ENCODE measurements around the gene PCLO. TPM values are rescaled to one million over a fixed set of nuclear protein-coding genes. Genes with fewer than 3 reads are reported as not detected.

The PCLO gene
- not detected in 2 replicates for total RNA-seq (2014; rRNA removed; shearing (Covaris generic); ENCODE audit: low replicate concordance)

GRCh38 chr7:83162402-83163256, at the start of gene PCLO:
TSS of gene PCLO (minus strand) at chr7:83162884. CDS start at chr7:83162592, 292 bp downstream.
- no peak for DNase-seq

GRCh38 chr7:83211685-83212084, 49.0 kb upstream of the PCLO start:
- Histone ChIP-seq H3K9me2 (replicated peaks; ENCODE audit: insufficient read depth, low read length) (no peaks in the 10 kb centered on the region), H3K4me1 (ENCODE audit: low read length) (no peaks in the 10 kb centered on the region), H2AFZ (ENCODE audit: low read length) (no peak overlapping the region), H3K9me3 (ENCODE audit: low read length) (peaks cover 18% of the 10 kb centered on the region; the same call in 1 of the 2 replicates), H3K9ac (ENCODE audit: low read length) (no peak overlapping the region), H4K20me1 (ENCODE audit: insufficient read depth, low read depth, low read length) (no peaks in the 10 kb centered on the region), H3K27ac (ENCODE audit: low read length) (no peak overlapping the region), H3K27me3 (ENCODE audit: low read length) (no peaks in the 10 kb centered on the region), H3K36me3 (ENCODE audit: insufficient read depth, low read length) (no peaks in the 10 kb centered on the region), H3K79me2 (ENCODE audit: low read length) (no peaks in the 10 kb centered on the region), H3K4me2 (ENCODE audit: low read depth, low read length, poor library complexity, severe bottlenecking) (no peak overlapping the region), H3K4me3 (ENCODE audit: low read length) (no peak overlapping the region)
- no peak for DNase-seq

More at GRCh38 chr7:83162402-83163256, at the start of gene PCLO:
- Histone ChIP-seq H3K4me1 (ENCODE audit: low read length) (no peaks in the 10 kb centered on the region), H3K9me3 (ENCODE audit: low read length) (peaks cover 11% of the 10 kb centered on the region; the same call in 1 of the 2 replicates), H3K36me3 (ENCODE audit: insufficient read depth, low read length) (no peaks in the 10 kb centered on the region), H2AFZ (ENCODE audit: low read length) (no peak within 1 kb of the TSS), H3K4me3 (ENCODE audit: low read length) (no peak within 1 kb of the TSS), H3K9me2 (replicated peaks; ENCODE audit: insufficient read depth, low read length) (no peaks in the 10 kb centered on the region), H3K27ac (ENCODE audit: low read length) (no peak within 1 kb of the TSS), H4K20me1 (ENCODE audit: insufficient read depth, low read depth, low read length) (no peaks in the 10 kb centered on the region), H3K27me3 (ENCODE audit: low read length) (no peaks in the 10 kb centered on the region), H3K79me2 (ENCODE audit: low read length) (no peaks in the 10 kb centered on the region), H3K4me2 (ENCODE audit: low read depth, low read length, poor library complexity, severe bottlenecking) (no peak within 1 kb of the TSS), H3K9ac (ENCODE audit: low read length) (no peak within 1 kb of the TSS)

GRCh38 chr7:83210479-83210878, 47.8 kb upstream of the PCLO start:
- no peak for DNase-seq
- Histone ChIP-seq H4K20me1 (ENCODE audit: insufficient read depth, low read depth, low read length) (no peaks in the 10 kb centered on the region), H3K9me3 (ENCODE audit: low read length) (peaks cover 26% of the 10 kb centered on the region), H3K9me2 (replicated peaks; ENCODE audit: insufficient read depth, low read length) (no peaks in the 10 kb centered on the region), H3K36me3 (ENCODE audit: insufficient read depth, low read length) (no peaks in the 10 kb centered on the region), H3K4me2 (ENCODE audit: low read depth, low read length, poor library complexity, severe bottlenecking) (no peak overlapping the region), H3K9ac (ENCODE audit: low read length) (no peak overlapping the region), H3K4me3 (ENCODE audit: low read length) (no peak overlapping the region), H3K27ac (ENCODE audit: low read length) (no peak overlapping the region), H3K79me2 (ENCODE audit: low read length) (no peaks in the 10 kb centered on the region), H3K27me3 (ENCODE audit: low read length) (no peaks in the 10 kb centered on the region), H2AFZ (ENCODE audit: low read length) (no peak overlapping the region), H3K4me1 (ENCODE audit: low read length) (no peaks in the 10 kb centered on the region)

GRCh38 chr7:83204715-83205114, 42.0 kb upstream of the PCLO start:
- no peak overlapping the region for H3K4me2 ChIP-seq (ENCODE audit: low read depth, low read length, poor library complexity, severe bottlenecking)
- no peak overlapping the region for H3K4me3 ChIP-seq (ENCODE audit: low read length)
- no peaks in the 10 kb centered on the region for H4K20me1 ChIP-seq (ENCODE audit: insufficient read depth, low read depth, low read length)
- H3K9me2 ChIP-seq (replicated peaks; ENCODE audit: insufficient read depth, low read length): no peaks in the 10 kb centered on the region
- no peaks in the 10 kb centered on the region for H3K4me1 ChIP-seq (ENCODE audit: low read length)
- no peak overlapping the region for H2AFZ ChIP-seq (ENCODE audit: low read length)
- H3K9ac ChIP-seq (ENCODE audit: low read length): no peak overlapping the region
- no peak overlapping the region for H3K27ac ChIP-seq (ENCODE audit: low read length)
- no peaks in the 10 kb centered on the region for H3K79me2 ChIP-seq (ENCODE audit: low read length)
- H3K9me3 ChIP-seq (ENCODE audit: low read length): peaks cover 36% of the 10 kb centered on the region
- DNase-seq: no peak
- no peaks in the 10 kb centered on the region for H3K27me3 ChIP-seq (ENCODE audit: low read length)
- H3K36me3 ChIP-seq (ENCODE audit: insufficient read depth, low read length): no peaks in the 10 kb centered on the region

- H3K4me2 ChIP-seq (ENCODE audit: low read depth, low read length, poor library complexity, severe bottlenecking): no peak overlapping the region
- no peaks in the 10 kb centered on the region for H3K4me1 ChIP-seq (ENCODE audit: low read length)
- no peaks in the 10 kb centered on the region for H3K79me2 ChIP-seq (ENCODE audit: low read length)
- H3K27ac ChIP-seq (ENCODE audit: low read length): no peak overlapping the region
- H3K9me3 ChIP-seq (ENCODE audit: low read length): peaks cover 50% of the 10 kb centered on the region
- no peaks in the 10 kb centered on the region for H3K27me3 ChIP-seq (ENCODE audit: low read length)
- no peak overlapping the region for H3K9ac ChIP-seq (ENCODE audit: low read length)
- H3K9me2 ChIP-seq (replicated peaks; ENCODE audit: insufficient read depth, low read length): no peaks in the 10 kb centered on the region
- H3K36me3 ChIP-seq (ENCODE audit: insufficient read depth, low read length): no peaks in the 10 kb centered on the region
- DNase-seq: no peak
- no peaks in the 10 kb centered on the region for H4K20me1 ChIP-seq (ENCODE audit: insufficient read depth, low read depth, low read length)
- H2AFZ ChIP-seq (ENCODE audit: low read length): no peak overlapping the region
- H3K4me3 ChIP-seq (ENCODE audit: low read length): no peak overlapping the region
Observed at GRCh38 chr7:83201355-83201754, 38.7 kb upstream of the PCLO start.

GRCh38 chr7:83190659-83191389, 28.1 kb upstream of the PCLO start:
- peaks cover 26% of the 10 kb centered on the region for H3K9me3 ChIP-seq (ENCODE audit: low read length)
- H4K20me1 ChIP-seq (ENCODE audit: insufficient read depth, low read depth, low read length): no peaks in the 10 kb centered on the region
- H3K9ac ChIP-seq (ENCODE audit: low read length): no peak overlapping the region
- H3K36me3 ChIP-seq (ENCODE audit: insufficient read depth, low read length): no peaks in the 10 kb centered on the region
- no peaks in the 10 kb centered on the region for H3K27me3 ChIP-seq (ENCODE audit: low read length)
- H3K79me2 ChIP-seq (ENCODE audit: low read length): no peaks in the 10 kb centered on the region
- no peaks in the 10 kb centered on the region for H3K4me1 ChIP-seq (ENCODE audit: low read length)
- no peak for DNase-seq
- H3K27ac ChIP-seq (ENCODE audit: low read length): no peak overlapping the region
- no peak overlapping the region for H2AFZ ChIP-seq (ENCODE audit: low read length)
- no peak overlapping the region for H3K4me3 ChIP-seq (ENCODE audit: low read length)
- no peaks in the 10 kb centered on the region for H3K9me2 ChIP-seq (replicated peaks; ENCODE audit: insufficient read depth, low read length)
- H3K4me2 ChIP-seq (ENCODE audit: low read depth, low read length, poor library complexity, severe bottlenecking): no peak overlapping the region

GRCh38 chr7:83178796-83179195, 16.1 kb upstream of the PCLO start:
- H3K9me2 ChIP-seq (replicated peaks; ENCODE audit: insufficient read depth, low read length): no peaks in the 10 kb centered on the region
- H3K4me3 ChIP-seq (ENCODE audit: low read length): no peak overlapping the region
- no peak overlapping the region for H3K27ac ChIP-seq (ENCODE audit: low read length)
- no peaks in the 10 kb centered on the region for H3K27me3 ChIP-seq (ENCODE audit: low read length)
- no peaks in the 10 kb centered on the region for H4K20me1 ChIP-seq (ENCODE audit: insufficient read depth, low read depth, low read length)
- H3K9me3 ChIP-seq (ENCODE audit: low read length): peaks cover 51% of the 10 kb centered on the region
- no peak overlapping the region for H2AFZ ChIP-seq (ENCODE audit: low read length)
- H3K9ac ChIP-seq (ENCODE audit: low read length): no peak overlapping the region
- H3K4me1 ChIP-seq (ENCODE audit: low read length): no peaks in the 10 kb centered on the region
- no peaks in the 10 kb centered on the region for H3K36me3 ChIP-seq (ENCODE audit: insufficient read depth, low read length)
- no peak for DNase-seq
- H3K4me2 ChIP-seq (ENCODE audit: low read depth, low read length, poor library complexity, severe bottlenecking): no peak overlapping the region
- H3K79me2 ChIP-seq (ENCODE audit: low read length): no peaks in the 10 kb centered on the region

GRCh38 chr7:83178066-83178465, 15.4 kb upstream of the PCLO start:
- H3K4me2 ChIP-seq (ENCODE audit: low read depth, low read length, poor library complexity, severe bottlenecking): no peak overlapping the region
- no peak overlapping the region for H2AFZ ChIP-seq (ENCODE audit: low read length)
- no peaks in the 10 kb centered on the region for H3K79me2 ChIP-seq (ENCODE audit: low read length)
- no peaks in the 10 kb centered on the region for H3K36me3 ChIP-seq (ENCODE audit: insufficient read depth, low read length)
- no peaks in the 10 kb centered on the region for H3K9me2 ChIP-seq (replicated peaks; ENCODE audit: insufficient read depth, low read length)
- no peak for DNase-seq
- no peaks in the 10 kb centered on the region for H4K20me1 ChIP-seq (ENCODE audit: insufficient read depth, low read depth, low read length)
- H3K9ac ChIP-seq (ENCODE audit: low read length): no peak overlapping the region
- no peak overlapping the region for H3K4me3 ChIP-seq (ENCODE audit: low read length)
- no peak overlapping the region for H3K27ac ChIP-seq (ENCODE audit: low read length)
- peaks cover 59% of the 10 kb centered on the region for H3K9me3 ChIP-seq (ENCODE audit: low read length)
- no peaks in the 10 kb centered on the region for H3K27me3 ChIP-seq (ENCODE audit: low read length)
- H3K4me1 ChIP-seq (ENCODE audit: low read length): no peaks in the 10 kb centered on the region
